Measurements from ENCODE around the gene TMEM200B. TPM values are rescaled to one million over a fixed set of nuclear protein-coding genes. Genes with fewer than 3 reads are reported as not detected.
"Not testable (repeated sequence)": the region's sequence is repeated elsewhere in the genome, so short reads cannot be mapped to it uniquely, and the experiment has no call there.

TMEM200B gene
- total RNA-seq, 2 donors from 2014 or later, result 2.6 TPM; not detected in 1

GRCh38 chr1:29082519-29082918, 41.2 kb downstream of the TMEM200B start:
- intact Hi-C loops (cut with DNase I), result no loop called here
- no peaks in the 10 kb centered on the region for H3K9me3 ChIP-seq
- H3K4me3 ChIP-seq, result no peak overlapping the region
- no peak for ATAC-seq
- no peaks in the 10 kb centered on the region for H3K36me3 ChIP-seq (replicated peaks in 1 of 2; ENCODE audit: insufficient read depth in 1 of 2, low read depth in 2 of 2)
- no peak overlapping the region for H3K27ac ChIP-seq
- H3K4me1 ChIP-seq, result no peaks in the 10 kb centered on the region
- no peak for TF ChIP-seq POLR2A (IDR thresholded peaks at IDR 0.05)
- TF ChIP-seq, protein P1, sequence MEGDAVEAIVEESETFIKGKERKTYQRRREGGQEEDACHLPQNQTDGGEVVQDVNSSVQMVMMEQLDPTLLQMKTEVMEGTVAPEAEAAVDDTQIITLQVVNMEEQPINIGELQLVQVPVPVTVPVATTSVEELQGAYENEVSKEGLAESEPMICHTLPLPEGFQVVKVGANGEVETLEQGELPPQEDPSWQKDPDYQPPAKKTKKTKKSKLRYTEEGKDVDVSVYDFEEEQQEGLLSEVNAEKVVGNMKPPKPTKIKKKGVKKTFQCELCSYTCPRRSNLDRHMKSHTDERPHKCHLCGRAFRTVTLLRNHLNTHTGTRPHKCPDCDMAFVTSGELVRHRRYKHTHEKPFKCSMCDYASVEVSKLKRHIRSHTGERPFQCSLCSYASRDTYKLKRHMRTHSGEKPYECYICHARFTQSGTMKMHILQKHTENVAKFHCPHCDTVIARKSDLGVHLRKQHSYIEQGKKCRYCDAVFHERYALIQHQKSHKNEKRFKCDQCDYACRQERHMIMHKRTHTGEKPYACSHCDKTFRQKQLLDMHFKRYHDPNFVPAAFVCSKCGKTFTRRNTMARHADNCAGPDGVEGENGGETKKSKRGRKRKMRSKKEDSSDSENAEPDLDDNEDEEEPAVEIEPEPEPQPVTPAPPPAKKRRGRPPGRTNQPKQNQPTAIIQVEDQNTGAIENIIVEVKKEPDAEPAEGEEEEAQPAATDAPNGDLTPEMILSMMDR (IDR thresholded peaks at IDR 0.05), result no peak
- no peaks in the 10 kb centered on the region for H3K27me3 ChIP-seq
- 84 to 87% methylated on average over 3 of the region's 3 CpGs for WGBS, 2 donors
- DNase-seq, result no peak

DNA sequence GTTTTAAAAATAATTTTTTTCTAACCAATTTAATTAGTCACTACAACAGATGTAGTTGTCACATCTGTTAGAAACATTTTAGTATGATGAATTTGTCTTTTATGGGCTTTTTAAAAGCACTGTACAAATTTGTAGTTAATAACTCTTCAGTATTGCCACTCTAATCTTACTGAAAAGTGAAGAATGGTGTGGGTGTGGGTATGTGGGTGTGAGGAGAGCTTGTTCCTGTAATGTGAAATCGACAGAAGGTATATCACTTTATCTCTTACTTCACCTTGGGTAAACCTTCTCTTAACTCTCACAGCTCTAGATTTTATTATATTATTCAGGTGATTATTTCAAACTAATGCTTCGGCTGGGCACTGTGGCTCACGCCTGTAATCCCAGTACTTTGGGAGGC, 42.5 kb downstream of the TMEM200B start:
- Histone ChIP-seq H3K4me3 (no peak overlapping the region), H3K27me3 (no peaks in the 10 kb centered on the region), H3K36me3 (replicated peaks in 1 of 2; ENCODE audit: insufficient read depth in 1 of 2, low read depth in 2 of 2) (no peaks in the 10 kb centered on the region), H3K9me3 (no peaks in the 10 kb centered on the region), H3K4me1 (no peaks in the 10 kb centered on the region), H3K27ac (no peak overlapping the region)
- WGBS, 2 donors, result 63 to 72% methylated on average over 3 of the region's 3 CpGs
- no peak for ATAC-seq
- no peak for TF ChIP-seq POLR2A (IDR thresholded peaks at IDR 0.05)
- TF ChIP-seq, protein P1 (IDR thresholded peaks at IDR 0.05), result no peak
- intact Hi-C loops (cut with DNase I), result no loop called here
- no peak for DNase-seq

GRCh38 chr1:29079916-29080629, 43.6 kb downstream of the TMEM200B start:
- H3K36me3 ChIP-seq (replicated peaks in 1 of 2; ENCODE audit: insufficient read depth in 1 of 2, low read depth in 2 of 2); DNase-seq; H3K4me3 ChIP-seq; intact Hi-C loops (cut with DNase I); H3K9me3 ChIP-seq; H3K4me1 ChIP-seq; H3K27ac ChIP-seq; H3K27me3 ChIP-seq; ATAC-seq: not testable (repeated sequence)
- WGBS, 2 donors, result 91 to 92% methylated on average over 16 of the region's 16 CpGs

GRCh38 chr1:29077155-29077554, 46.5 kb downstream of the TMEM200B start:
- intact Hi-C loops (cut with DNase I), result no loop called here
- no peak overlapping the region for H3K27ac ChIP-seq
- 91 to 94% methylated on average over 2 of the region's 2 CpGs for WGBS, 2 donors
- ATAC-seq (no peak), DNase-seq (no peak)
- H3K27me3 ChIP-seq, result no peaks in the 10 kb centered on the region
- no peak for TF ChIP-seq POLR2A (IDR thresholded peaks at IDR 0.05)
- TF ChIP-seq, protein P1 (IDR thresholded peaks at IDR 0.05), result no peak
- H3K36me3 ChIP-seq (replicated peaks in 1 of 2; ENCODE audit: insufficient read depth in 1 of 2, low read depth in 2 of 2), result no peaks in the 10 kb centered on the region
- no peaks in the 10 kb centered on the region for H3K4me1 ChIP-seq
- H3K4me3 ChIP-seq, result no peak overlapping the region
- H3K9me3 ChIP-seq, result no peaks in the 10 kb centered on the region

Small RNA genes lying within 50 kb of the gene (small RNA-seq; reads per million reads assigned to genes)
- not detected for gene RF02271

Other genes starting within 250 kb of the TMEM200B start
- gene EPB41, start 209.3 kb downstream of the TMEM200B start, total RNA-seq, result 10 to 100 TPM; 45.8 to 54.7 TPM
- gene SRSF4, start 58.0 kb upstream of the TMEM200B start, total RNA-seq, result 10 to 100 TPM; 50.3 to 58.3 TPM
- gene MECR, start 107.0 kb upstream of the TMEM200B start, total RNA-seq, result 10 to 100 TPM; 10.6 to 30.7 TPM
- 10 to 100 TPM; 24.1 to 40.2 TPM for gene PTPRU, start 112.6 kb upstream of the TMEM200B start, total RNA-seq